HepG2 (cell line): ENCODE measurements around the gene NXT1. TPM values are rescaled to one million over a fixed set of nuclear protein-coding genes. Genes with fewer than 3 reads are reported as not detected.

Experiments
- ATAC-seq: fragments of 200-7000 bp; cut with Tn5 transposase; 3 replicates; pipeline ENCODE4 v1.9.1; 2020; ENCODE audit warnings: mild to moderate bottlenecking, moderate library complexity
- BruUV-seq: library from RNA; stranded (reverse); fragments of 400-500 nt; replicated peaks from 2 replicates; lab custom pipeline; 2021; lab: Mats Ljungman, UMichigan
- CTCF ChIA-PET: fragments of 300-600 bp; formaldehyde crosslinking; extraction: SDS; loops from one replicate; lab custom pipeline; 2021; ENCODE audit warnings: low total read pairs, inconsistent platforms, low intra/inter-chr PET ratio; lab: Yijun Ruan, JAX
- POLR2A ChIA-PET: fragments of 350-600 bp; sonication (Branson Sonifier 250); formaldehyde crosslinking; loops from one replicate; lab custom pipeline; 2020; ENCODE audit warnings: antibody characterized with exemption, inconsistent platforms; lab: Yijun Ruan, JAX
- DNase-seq: peaks from one replicate; pipeline ENCODE4 v3.0.0-alpha.2; 2015; ENCODE audit warnings: low spot score
- FAIRE-seq: peaks from 3 replicates; lab custom pipeline; 2011; peaks lifted over from hg19 to GRCh38; lab: Jason Lieb, UNC
- H2AFZ ChIP-seq: one replicate; pipeline ENCODE4 v1.6.1; 2011; ENCODE audit warnings: low read length, inconsistent platforms
- H3K27ac ChIP-seq: fragments of 300-600 bp; 3 replicates; pipeline ENCODE4 v1.8.0; 2011; ENCODE audit warnings: mixed run types, mild to moderate bottlenecking, mixed read lengths, low read length, inconsistent platforms; ENCODE audit not compliant: insufficient read depth; ENCODE audit errors: extremely low read length
- H3K27me3 ChIP-seq, 2 experiments: fragments of 200-600 bp in 1 of 2; 2 replicates in 1 of 2; 3 replicates in 1 of 2; pipeline versions ENCODE4 v1.6.0 to v1.8.0; 2011; ENCODE audit warnings: low read length in 2 of 2, mild to moderate bottlenecking in 2 of 2, moderate library complexity in 2 of 2, inconsistent platforms in 1 of 2; ENCODE audit not compliant: insufficient read depth in 2 of 2, control insufficient read depth in 1 of 2
- H3K36me3 ChIP-seq, 2 experiments: fragments of 200-600 bp in 1 of 2; replicated peaks in 1 of 2; 2 replicates in 1 of 2; 3 replicates in 1 of 2; pipeline versions ENCODE4 v1.5.1 to v1.8.0; 2011; ENCODE audit warnings: low read length in 2 of 2, inconsistent platforms in 1 of 2; ENCODE audit not compliant: insufficient read depth in 2 of 2, control insufficient read depth in 1 of 2
- H3K4me1 ChIP-seq: 2 replicates; pipeline ENCODE4 v1.5.1; 2012; ENCODE audit warnings: low read length, inconsistent platforms; ENCODE audit not compliant: insufficient read depth
- H3K4me2 ChIP-seq: 2 replicates; pipeline ENCODE4 v1.6.0; 2011; ENCODE audit warnings: low read depth, low read length, inconsistent platforms
- H3K4me3 ChIP-seq, 3 experiments: fragments of 200-600 bp in 1 of 3; sonication (generic), shearing (Covaris generic) in 1 of 3; replicated peaks in 1 of 3; 2 replicates each; pipeline ENCODE4 v1.5.1; 2011 to 2016; ENCODE audit warnings: low read length in 3 of 3, inconsistent platforms in 2 of 3, low read depth in 2 of 3, mild to moderate bottlenecking in 2 of 3, control low read depth in 1 of 3, mixed read lengths in 1 of 3; ENCODE audit not compliant: insufficient read depth in 1 of 3
- H3K79me2 ChIP-seq: one replicate; pipeline ENCODE4 v1.6.1; 2011; ENCODE audit warnings: low read length, inconsistent platforms; ENCODE audit not compliant: insufficient read depth
- H3K9ac ChIP-seq: 2 replicates; pipeline ENCODE4 v1.6.0; 2011; ENCODE audit warnings: mild to moderate bottlenecking, low read depth, low read length, inconsistent platforms; ENCODE audit not compliant: insufficient read depth
- H3K9me3 ChIP-seq: 2 replicates; pipeline ENCODE4 v1.5.1; 2012; ENCODE audit warnings: mild to moderate bottlenecking, low read length
- H4K20me1 ChIP-seq: 2 replicates; pipeline ENCODE4 v1.6.0; 2011; ENCODE audit warnings: inconsistent platforms, mild to moderate bottlenecking, low read length, moderate library complexity; ENCODE audit not compliant: insufficient read depth
- DRAP1 ChIP-seq: IDR thresholded peaks from 2 replicates; pipeline ENCODE4 v1.6.1; 2016; ENCODE audit warnings: missing genetic modification reagents, missing compliant biosample characterization
- FOXA1 ChIP-seq, 2 experiments: fragments of 450-650 bp in 1 of 2; sonication (generic) in 1 of 2; formaldehyde crosslinking in 1 of 2; IDR thresholded peaks; 2 replicates each; pipeline versions ENCODE4 v1.4.0 to v1.6.1; 2016 to 2020; ENCODE audit warnings: missing genetic modification reagents in 1 of 2
- HNF1B ChIP-seq: sonication (generic); formaldehyde crosslinking; IDR thresholded peaks from 2 replicates; pipeline ENCODE4 v1.5.1; 2020; ENCODE audit warnings: mild to moderate bottlenecking, moderate library complexity, missing genetic modification reagents
- IRF9 ChIP-seq: sonication (generic); formaldehyde crosslinking; IDR thresholded peaks from 2 replicates; pipeline ENCODE4 v1.8.0; 2022; ENCODE audit warnings: missing genetic modification reagents, mild to moderate bottlenecking, borderline replicate concordance
- NCOA2 ChIP-seq: sonication (generic); formaldehyde crosslinking; IDR thresholded peaks from 2 replicates; pipeline ENCODE4 v1.8.0; 2022; ENCODE audit warnings: inconsistent platforms
- ONECUT2 ChIP-seq: sonication (generic); formaldehyde crosslinking; IDR thresholded peaks from 2 replicates; pipeline ENCODE4 v1.4.0; 2020; ENCODE audit warnings: missing genetic modification reagents
- PHF21A ChIP-seq: sonication (generic); formaldehyde crosslinking; IDR thresholded peaks from 2 replicates; pipeline ENCODE4 v1.5.0; 2020; ENCODE audit warnings: mild to moderate bottlenecking, missing genetic modification reagents
- REPIN1 ChIP-seq: sonication (generic); formaldehyde crosslinking; IDR thresholded peaks from 2 replicates; pipeline ENCODE4 v1.8.0; 2022; ENCODE audit warnings: missing genetic modification reagents, low read depth, mild to moderate bottlenecking, borderline replicate concordance
- SMC3 ChIP-seq: IDR thresholded peaks from 2 replicates; pipeline ENCODE4 v1.6.1; 2011; ENCODE audit warnings: low read length, improper control_type of control experiment
- TAF15 ChIP-seq: fragments of 200-400 bp; formaldehyde crosslinking; IDR thresholded peaks from one replicate; pipeline ENCODE4 v1.6.1; 2018; ENCODE audit warnings: mild to moderate bottlenecking, low read depth, low read length; ENCODE audit not compliant: poor library complexity, severe bottlenecking
- USF2 ChIP-seq, 2 experiments: sonication (generic) in 1 of 2; formaldehyde crosslinking in 1 of 2; IDR thresholded peaks; 2 replicates each; pipeline versions ENCODE4 v1.5.1 to v1.6.1; 2011 to 2020; ENCODE audit warnings: borderline replicate concordance in 1 of 2, low read depth in 1 of 2, low read length in 1 of 2, mild to moderate bottlenecking in 1 of 2, missing genetic modification reagents in 1 of 2, moderate library complexity in 1 of 2
- ZBTB38 ChIP-seq: sonication (generic); formaldehyde crosslinking; IDR thresholded peaks from 2 replicates; pipeline ENCODE4 v1.5.1; 2020; ENCODE audit warnings: mild to moderate bottlenecking, missing genetic modification reagents
- ZNF414 ChIP-seq: sonication (generic); formaldehyde crosslinking; IDR thresholded peaks from 2 replicates; pipeline ENCODE4 v1.5.0; 2020; ENCODE audit warnings: missing genetic modification reagents
- ZNF7 ChIP-seq: IDR thresholded peaks from 2 replicates; pipeline ENCODE4 v1.6.1; 2016; ENCODE audit warnings: missing biosample characterization, missing genetic modification reagents
- ZNF776 ChIP-seq: sonication (generic); formaldehyde crosslinking; IDR thresholded peaks from 2 replicates; pipeline ENCODE4 v1.4.0; 2020; ENCODE audit warnings: mild to moderate bottlenecking, missing genetic modification reagents
- ZNF816 ChIP-seq: sonication (generic); formaldehyde crosslinking; IDR thresholded peaks from 2 replicates; pipeline ENCODE4 v1.8.0; 2022; ENCODE audit warnings: missing genetic modification reagents, mild to moderate bottlenecking, borderline replicate concordance
- WGBS: methylation state at CpG from one replicate; pipeline ENCODE4 v1.1.6; 2017; ENCODE audit warnings: low lambda C conversion rate; 5-methylcytosine and 5-hydroxymethylcytosine counted together
- in situ Hi-C: cut with HindIII; loops from 2 replicates; pipeline ENCODE4 v1.10.0; 2017; ENCODE audit warnings: low pct_unique_long_range_greater_than_20kb; ENCODE audit not compliant: extremely low pct_ligation_motif_present
- intact Hi-C: fragments of 100-400 bp; cut with micrococcal nuclease; formaldehyde crosslinking; loops from one replicate; pipeline ENCODE4 v1.10.0; 2022; ENCODE audit not compliant: unreplicated experiment
- polyA plus RNA-seq, 8 experiments: library from polyadenylated mRNA; depleted of rRNA in 3 of 8; stranded (reverse) in 7 of 8; unstranded in 1 of 8; fragments of >200 nt; fragmentation: Illumina TruSeq in 4 of 8; extraction: Trizol in 4 of 8; gene quantifications; 2 replicates each; pipeline versions ENCODE4 v1.2.1 to v1.2.3, GENCODE V29; 2011 to 2016; ENCODE audit warnings: low read depth in 4 of 8, missing spikeins in 1 of 8, mixed read lengths in 1 of 8; ENCODE audit not compliant: insufficient read depth in 1 of 8
- total RNA-seq, 5 experiments: library from RNA; depleted of rRNA; stranded (reverse); fragments of >200 nt; fragmentation: Illumina TruSeq; extraction: Trizol; gene quantifications; 2 replicates each; pipeline ENCODE4 v1.2.3, GENCODE V29; 2016; ENCODE audit warnings: low read depth in 1 of 5

NXT1 gene
- total and polyA plus RNA-seq, 2 of the 13 experiments (the other 11 are each of a cell fraction or from before 2014, with no cell fraction given), result 35.6 to 65.9 TPM

GRCh38 chr20:23339986-23340385 lies 10.6 kb upstream of the NXT1 start (continued):
- TF ChIP-seq USF2 (IDR thresholded peaks at IDR 0.05; ENCODE audit: low read depth, low read length) (no peak), USF2 (CRISPR knock-in tag; IDR thresholded peaks at IDR 0.05; ENCODE audit: borderline replicate concordance) (no peak), TAF15 (no peak), IRF9 (CRISPR knock-in tag) (peak; percentile 20; the same call in 1 of the 2 replicates)

GRCh38 chr20:23340524-23340923 lies 10.1 kb upstream of the NXT1 start:
- Histone ChIP-seq H3K9ac (no peak overlapping the region), H3K4me2 (no peak overlapping the region), H4K20me1 (no peaks in the 10 kb centered on the region), H3K36me3 (no peaks in the 10 kb centered on the region), H3K27me3 (no peaks in the 10 kb centered on the region; a peak in 1 of 5 replicates), H3K79me2 (no peaks in the 10 kb centered on the region), H3K4me1 (peaks cover 27% of the 10 kb centered on the region), H3K4me3 (no peak overlapping the region), H3K27ac (no peak overlapping the region), H3K9me3 (no peaks in the 10 kb centered on the region), H2AFZ (no peak overlapping the region)
- 9% methylated on average over 9 of the region's 9 CpGs for WGBS
- FAIRE-seq, result peak; percentile 93
- DNase-seq, result peak; percentile 77
- CTCF ChIA-PET, result interaction anchor here (0.7 to 2.2 kb wide), 3 partner anchors 297 to 651 kb away, joined by 3 to 12 read pairs (median 3); no protein-coding TSS in a partner anchor
- in situ Hi-C loops, result loop anchor here (5.0 kb wide), 2 partner anchors 648 to 1003 kb away; no protein-coding TSS in a partner anchor
- peak; percentile 85 for ATAC-seq
- POLR2A ChIA-PET, result interaction anchor here (1.0 to 6.3 kb wide), 3 partner anchors 10 to 649 kb away, joined by 3 to 54 read pairs (median 6); partner anchors contain the start of gene NXT1
- BruUV-seq, result no TSS peak
- intact Hi-C loops, result loop anchor here (1.0 to 10.0 kb wide), 5 partner anchors 297 to 1002 kb away; no protein-coding TSS in a partner anchor
- TF ChIP-seq NCOA2 (CRISPR knock-in tag) (no peak), ZBTB38 (CRISPR knock-in tag) (no peak), HNF1B (no peak), REPIN1 (CRISPR knock-in tag) (0 out of 2 replicates have a peak, but pooled peaks have one; percentile 37), ZNF414 (no peak), ONECUT2 (CRISPR knock-in tag) (no peak), ZNF776 (no peak), DRAP1 (CRISPR knock-in tag) (no peak), SMC3 (peak; percentile 97), ZNF816 (CRISPR knock-in tag) (no peak), PHF21A (CRISPR knock-in tag) (no peak), ZNF7 (CRISPR knock-in tag) (peak; percentile 97), FOXA1 (IDR thresholded peaks at IDR 0.05) (no peak), FOXA1 (CRISPR knock-in tag; IDR thresholded peaks at IDR 0.05) (no peak)
